SK-N-SH (cell line): ENCODE data around the gene FHL2. TPM values are rescaled to one million over a fixed set of nuclear protein-coding genes. Genes with fewer than 3 reads are reported as not detected.

ENCODE experiments used
- CTCF ChIA-PET: fragments of 300-600, 350-600 bp; formaldehyde crosslinking; extraction: SDS; loops from one replicate; lab custom pipeline; 2021; lab: Yijun Ruan, JAX
- POLR2A ChIA-PET: fragments of 350-600 bp; sonication (Branson Sonifier 250); formaldehyde crosslinking; extraction: SDS; loops from one replicate; lab custom pipeline; 2020; ENCODE audit warnings: antibody characterized with exemption, inconsistent platforms; lab: Yijun Ruan, JAX
- DNase-seq: peaks from one replicate; pipeline ENCODE4 v3.0.0; 2012
- H2AFZ ChIP-seq: fragments of 200-600 bp; sonication (generic); 2 replicates; pipeline ENCODE4 v1.8.1; 2016; ENCODE audit warnings: antibody characterized with exemption, mild to moderate bottlenecking, low read depth
- H3F3A ChIP-seq: fragments of 200-600 bp; sonication (generic); replicated peaks from 2 replicates; pipeline ENCODE3; 2016; ENCODE audit warnings: antibody characterized with exemption, mild to moderate bottlenecking; ENCODE audit not compliant: insufficient read depth
- H3K27ac ChIP-seq, 2 experiments: fragments of 200-500 bp in 1 of 2; fragments of 200-600 bp in 1 of 2; sonication (Bioruptor generic) in 1 of 2; sonication (generic), shearing (Covaris generic) in 1 of 2; 2 replicates each; pipeline versions ENCODE4 v1.5.1 to v1.6.1; 2014 to 2016; ENCODE audit warnings: low read depth in 2 of 2, inconsistent platforms in 1 of 2, low read length in 1 of 2, mild to moderate bottlenecking in 1 of 2, mixed read lengths in 1 of 2
- H3K27me3 ChIP-seq: fragments of 200-600 bp; sonication (generic), shearing (Covaris generic); 2 replicates; pipeline ENCODE4 v1.6.1; 2016; ENCODE audit warnings: mixed run types; ENCODE audit not compliant: insufficient read depth
- H3K36me3 ChIP-seq, 2 experiments: fragments of 200-500 bp in 1 of 2; fragments of 200-600 bp in 1 of 2; sonication (Bioruptor generic) in 1 of 2; sonication (generic) in 1 of 2; replicated peaks in 1 of 2; 2 replicates each; pipeline versions ENCODE3 to v1.5.1; 2014 to 2016; ENCODE audit warnings: low read length in 1 of 2, mild to moderate bottlenecking in 1 of 2; ENCODE audit not compliant: insufficient read depth in 2 of 2, control insufficient read depth in 1 of 2
- H3K4me1 ChIP-seq, 2 experiments: fragments of 200-500 bp in 1 of 2; fragments of 200-600 bp in 1 of 2; sonication (Bioruptor generic) in 1 of 2; sonication (generic), shearing (Covaris generic) in 1 of 2; 2 replicates each; pipeline versions ENCODE4 v1.5.1 to v1.6.1; 2014 to 2016; ENCODE audit warnings: low read depth in 1 of 2, low read length in 1 of 2, mixed run types in 1 of 2; ENCODE audit not compliant: insufficient read depth in 2 of 2, control insufficient read depth in 1 of 2
- H3K4me2 ChIP-seq: fragments of 200-600 bp; sonication (generic), shearing (Covaris generic); 2 replicates; pipeline ENCODE4 v1.6.1; 2017; ENCODE audit warnings: mixed run types
- H3K4me3 ChIP-seq, 2 experiments: fragments of 200-500 bp in 1 of 2; fragments of 200-600 bp in 1 of 2; sonication (Bioruptor generic) in 1 of 2; sonication (generic), shearing (Covaris generic) in 1 of 2; 2 replicates each; pipeline versions ENCODE4 v1.5.1 to v1.8.1; 2014 to 2016; ENCODE audit warnings: low read depth in 2 of 2, inconsistent platforms in 1 of 2, low read length in 1 of 2, mild to moderate bottlenecking in 1 of 2, mixed read lengths in 1 of 2, moderate library complexity in 1 of 2
- H3K79me2 ChIP-seq: fragments of 200-600 bp; sonication (generic); 2 replicates; pipeline ENCODE4 v1.8.1; 2017; ENCODE audit warnings: mild to moderate bottlenecking; ENCODE audit not compliant: insufficient read depth
- H3K9ac ChIP-seq: fragments of 200-600 bp; sonication (generic); 2 replicates; pipeline ENCODE4 v1.6.1; 2017; ENCODE audit warnings: mixed run types
- H3K9me2 ChIP-seq: fragments of 200-600 bp; sonication (generic); 2 replicates; pipeline ENCODE4 v1.6.1; 2017; ENCODE audit warnings: mixed run types
- H3K9me3 ChIP-seq: fragments of 200-600 bp; sonication (generic); 2 replicates; pipeline ENCODE4 v1.6.1; 2017; ENCODE audit warnings: mixed run types, mild to moderate bottlenecking, moderate library complexity
- H4K20me1 ChIP-seq: fragments of 200-600 bp; sonication (generic); 2 replicates; pipeline ENCODE4 v1.6.1; 2017; ENCODE audit warnings: mild to moderate bottlenecking, mixed run types; ENCODE audit not compliant: insufficient read depth
- CHD2 ChIP-seq: fragments of 150-350 bp; IDR thresholded peaks from 2 replicates; pipeline ENCODE4 v1.6.1; 2018; ENCODE audit warnings: low read length; ENCODE audit not compliant: partially characterized antibody
- EP300 ChIP-seq, 2 experiments: IDR thresholded peaks; 2 replicates each; pipeline versions ENCODE4 v1.4.0 to v1.6.1; 2012; ENCODE audit warnings: borderline replicate concordance in 1 of 2, low read depth in 1 of 2, low read length in 1 of 2
- EZH2phosphoT487 ChIP-seq: fragments of 200-600 bp; sonication (generic); IDR thresholded peaks from 2 replicates; pipeline ENCODE4 v1.6.1; 2017; ENCODE audit warnings: low read depth, mixed run types, mild to moderate bottlenecking, antibody characterized with exemption, moderate library complexity, borderline replicate concordance
- FOSL2 ChIP-seq: IDR thresholded peaks from 2 replicates; pipeline ENCODE4 v1.4.0; 2012; ENCODE audit warnings: low read depth, mild to moderate bottlenecking, moderate library complexity, borderline replicate concordance
- FOXJ3 ChIP-seq: sonication (generic); formaldehyde crosslinking; IDR thresholded peaks from 2 replicates; pipeline ENCODE4 v1.5.1; 2020; ENCODE audit warnings: mild to moderate bottlenecking, missing genetic modification reagents
- FOXM1 ChIP-seq: IDR thresholded peaks from 2 replicates; pipeline ENCODE4 v1.4.0; 2012; ENCODE audit warnings: low read depth, mild to moderate bottlenecking
- GATA2 ChIP-seq: sonication (generic); formaldehyde crosslinking; IDR thresholded peaks from 2 replicates; pipeline ENCODE4 v1.5.0; 2020; ENCODE audit warnings: mild to moderate bottlenecking, missing genetic modification reagents
- JUND ChIP-seq: IDR thresholded peaks from 2 replicates; pipeline ENCODE4 v1.4.0; 2012
- MEF2A ChIP-seq: IDR thresholded peaks from 2 replicates; pipeline ENCODE4 v1.4.0; 2012; ENCODE audit warnings: low read depth, borderline replicate concordance
- MXI1 ChIP-seq: IDR thresholded peaks from 2 replicates; pipeline ENCODE4 v1.6.1; 2012; ENCODE audit warnings: mild to moderate bottlenecking, low read depth, low read length, improper control_type of control experiment
- NRF1 ChIP-seq: IDR thresholded peaks from 2 replicates; pipeline ENCODE4 v1.6.1; 2012; ENCODE audit warnings: low read depth, mild to moderate bottlenecking, low read length
- POLR2AphosphoS5 ChIP-seq: IDR thresholded peaks from 2 replicates; pipeline ENCODE4 v1.6.1; 2012; ENCODE audit warnings: low read depth, low read length
- RCOR1 ChIP-seq: fragments of 150-350 bp; IDR thresholded peaks from 2 replicates; pipeline ENCODE4 v1.6.1; 2017; ENCODE audit warnings: antibody characterized with exemption, low read length
- SMC3 ChIP-seq: IDR thresholded peaks from 2 replicates; pipeline ENCODE4 v1.6.1; 2012; ENCODE audit warnings: low read depth, low read length, improper control_type of control experiment
- TEAD4 ChIP-seq: IDR thresholded peaks from 2 replicates; pipeline ENCODE4 v1.4.0; 2012; ENCODE audit warnings: mild to moderate bottlenecking, borderline replicate concordance; ENCODE audit not compliant: insufficient read depth
- YY1 ChIP-seq: IDR thresholded peaks from 2 replicates; pipeline ENCODE4 v1.4.0; 2012; ENCODE audit warnings: low read depth, mild to moderate bottlenecking
- WGBS: methylation state at CpG from one replicate; pipeline ENCODE4 v1.1.6; 2017; ENCODE audit warnings: low lambda C conversion rate; 5-methylcytosine and 5-hydroxymethylcytosine counted together
- polyA plus RNA-seq, 3 experiments: library from polyadenylated mRNA; depleted of rRNA; stranded (reverse); fragments of >200 nt; gene quantifications; 2 replicates each; pipeline ENCODE4 v1.2.3, GENCODE V29; 2012
- TF ChIP-seq, protein P1 (sequence below): IDR thresholded peaks from 2 replicates; pipeline ENCODE4 v1.6.1; 2012; ENCODE audit warnings: mild to moderate bottlenecking, low read depth, low read length, moderate library complexity
- TF ChIP-seq, protein P2 (sequence below): IDR thresholded peaks from 2 replicates; pipeline ENCODE4; 2012
- TF ChIP-seq, protein P3 (sequence below): IDR thresholded peaks from 2 replicates; pipeline ENCODE4 v1.4.0; 2012; ENCODE audit warnings: low read depth, borderline replicate concordance
- TF ChIP-seq, protein P4 (sequence below): IDR thresholded peaks from 2 replicates; pipeline ENCODE4 v1.4.0; 2012; ENCODE audit warnings: low read depth
- TF ChIP-seq, protein P5 (sequence below): IDR thresholded peaks from 2 replicates; pipeline ENCODE4 v1.4.0; 2012; ENCODE audit warnings: low read depth, borderline replicate concordance
- TF ChIP-seq, protein P6 (sequence below): fragments of 150-350 bp; IDR thresholded peaks from 2 replicates; pipeline ENCODE4 v1.6.1; 2016; ENCODE audit warnings: mild to moderate bottlenecking, low read depth, low read length

FHL2 gene
- polyA plus RNA-seq, 1 of the 3 experiments (the other 2 are of a cell fraction): 31.7 TPM

DNA sequence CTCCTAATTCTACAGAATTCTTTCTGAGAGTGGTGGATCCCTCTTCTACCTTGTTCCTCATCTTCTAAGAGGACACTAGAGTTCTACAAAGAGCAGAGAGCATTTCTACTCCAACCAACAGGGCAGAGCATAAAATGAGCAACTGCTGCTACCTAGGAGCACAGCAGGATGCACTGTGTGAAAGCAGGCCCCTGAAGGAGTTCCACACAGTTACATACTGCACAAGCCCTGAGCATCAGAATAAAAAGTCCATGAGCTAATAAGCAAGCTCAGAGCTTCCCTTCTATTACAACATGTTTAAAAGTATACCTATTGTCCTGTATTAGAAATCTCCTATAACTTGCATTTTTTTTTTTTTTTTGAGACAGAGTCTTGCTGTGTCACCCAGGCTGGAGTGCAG lies 8.4 kb downstream of the FHL2 start (continued):
- TF ChIP-seq, protein P1, sequence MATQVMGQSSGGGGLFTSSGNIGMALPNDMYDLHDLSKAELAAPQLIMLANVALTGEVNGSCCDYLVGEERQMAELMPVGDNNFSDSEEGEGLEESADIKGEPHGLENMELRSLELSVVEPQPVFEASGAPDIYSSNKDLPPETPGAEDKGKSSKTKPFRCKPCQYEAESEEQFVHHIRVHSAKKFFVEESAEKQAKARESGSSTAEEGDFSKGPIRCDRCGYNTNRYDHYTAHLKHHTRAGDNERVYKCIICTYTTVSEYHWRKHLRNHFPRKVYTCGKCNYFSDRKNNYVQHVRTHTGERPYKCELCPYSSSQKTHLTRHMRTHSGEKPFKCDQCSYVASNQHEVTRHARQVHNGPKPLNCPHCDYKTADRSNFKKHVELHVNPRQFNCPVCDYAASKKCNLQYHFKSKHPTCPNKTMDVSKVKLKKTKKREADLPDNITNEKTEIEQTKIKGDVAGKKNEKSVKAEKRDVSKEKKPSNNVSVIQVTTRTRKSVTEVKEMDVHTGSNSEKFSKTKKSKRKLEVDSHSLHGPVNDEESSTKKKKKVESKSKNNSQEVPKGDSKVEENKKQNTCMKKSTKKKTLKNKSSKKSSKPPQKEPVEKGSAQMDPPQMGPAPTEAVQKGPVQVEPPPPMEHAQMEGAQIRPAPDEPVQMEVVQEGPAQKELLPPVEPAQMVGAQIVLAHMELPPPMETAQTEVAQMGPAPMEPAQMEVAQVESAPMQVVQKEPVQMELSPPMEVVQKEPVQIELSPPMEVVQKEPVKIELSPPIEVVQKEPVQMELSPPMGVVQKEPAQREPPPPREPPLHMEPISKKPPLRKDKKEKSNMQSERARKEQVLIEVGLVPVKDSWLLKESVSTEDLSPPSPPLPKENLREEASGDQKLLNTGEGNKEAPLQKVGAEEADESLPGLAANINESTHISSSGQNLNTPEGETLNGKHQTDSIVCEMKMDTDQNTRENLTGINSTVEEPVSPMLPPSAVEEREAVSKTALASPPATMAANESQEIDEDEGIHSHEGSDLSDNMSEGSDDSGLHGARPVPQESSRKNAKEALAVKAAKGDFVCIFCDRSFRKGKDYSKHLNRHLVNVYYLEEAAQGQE: no peak
- TF ChIP-seq, protein P2, sequence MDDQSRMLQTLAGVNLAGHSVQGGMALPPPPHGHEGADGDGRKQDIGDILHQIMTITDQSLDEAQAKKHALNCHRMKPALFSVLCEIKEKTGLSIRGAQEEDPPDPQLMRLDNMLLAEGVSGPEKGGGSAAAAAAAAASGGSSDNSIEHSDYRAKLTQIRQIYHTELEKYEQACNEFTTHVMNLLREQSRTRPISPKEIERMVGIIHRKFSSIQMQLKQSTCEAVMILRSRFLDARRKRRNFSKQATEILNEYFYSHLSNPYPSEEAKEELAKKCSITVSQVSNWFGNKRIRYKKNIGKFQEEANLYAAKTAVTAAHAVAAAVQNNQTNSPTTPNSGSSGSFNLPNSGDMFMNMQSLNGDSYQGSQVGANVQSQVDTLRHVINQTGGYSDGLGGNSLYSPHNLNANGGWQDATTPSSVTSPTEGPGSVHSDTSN: no peak
- TF ChIP-seq GATA2 (CRISPR knock-in tag): no peak
- TF ChIP-seq, all 33 proteins: peak for 0

DNA sequence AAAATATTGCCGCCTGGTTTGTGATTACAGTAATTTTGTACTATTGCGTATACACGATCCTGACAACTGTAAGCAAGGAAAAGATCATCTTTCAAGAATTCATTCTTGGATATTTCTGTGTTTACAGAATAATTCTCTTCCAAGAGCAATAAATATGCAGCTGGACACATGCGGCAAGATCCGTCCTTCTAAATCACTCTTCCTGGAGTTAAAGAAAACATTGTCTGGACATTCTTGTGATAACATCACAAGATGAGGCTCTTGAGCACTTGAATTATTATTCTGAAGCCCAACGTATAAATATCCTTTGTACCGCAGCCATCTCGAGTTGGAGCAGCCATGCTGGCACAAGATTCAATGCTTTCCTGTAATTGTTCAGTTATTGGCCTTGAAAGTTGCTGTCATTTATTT lies 9.9 kb downstream of the FHL2 start:
- no peak for DNase-seq
- POLR2A ChIA-PET: no interaction called here
- Histone ChIP-seq H3K4me2 (peak overlapping the region; percentile 42; the same call in 1 of the 2 replicates), H4K20me1 (peaks cover 22% of the 10 kb centered on the region; the same call in 1 of the 2 replicates), H3K27ac (peak overlapping the region in 1 of 2 experiments; percentile 73; a peak in 2 of 4 replicates), H3F3A (peaks cover 21% of the 10 kb centered on the region), H2AFZ (no peak overlapping the region), H3K9ac (no peak overlapping the region), H3K4me3 (no peak overlapping the region), H3K9me2 (no peaks in the 10 kb centered on the region), H3K27me3 (no peaks in the 10 kb centered on the region), H3K36me3 (peaks cover 17 to 40% of the 10 kb centered on the region in 2 experiments), H3K4me1 (peaks cover 0 to 15% of the 10 kb centered on the region in 2 experiments; a peak in 1 of 4 replicates), H3K79me2 (peaks cover 98% of the 10 kb centered on the region), H3K9me3 (no peaks in the 10 kb centered on the region)
- WGBS: 63% methylated on average over 8 of the region's 8 CpGs
- CTCF ChIA-PET: interaction anchor here (2.1 to 2.8 kb wide), 3 partner anchors 10 to 132 kb away, joined by 6 to 9 read pairs (median 8); partner anchors contain the start of gene FHL2
- TF ChIP-seq EZH2phosphoT487: no peak
- TF ChIP-seq SMC3: no peak
- TF ChIP-seq MXI1: no peak
- TF ChIP-seq POLR2AphosphoS5: peak; percentile 74; the same call in 1 of the 2 replicates
- peak; percentile 70; the same call in 1 of the 2 replicates for TF ChIP-seq FOXM1
- no peak for TF ChIP-seq NRF1
- TF ChIP-seq EP300 (IDR thresholded peaks at IDR 0.05; ENCODE audit: borderline replicate concordance in 1 of 2, low read depth in 1 of 2, low read length in 1 of 2): peak; percentile 30 to 87; a peak in 3 of 4 replicates
- TF ChIP-seq, protein P3, sequence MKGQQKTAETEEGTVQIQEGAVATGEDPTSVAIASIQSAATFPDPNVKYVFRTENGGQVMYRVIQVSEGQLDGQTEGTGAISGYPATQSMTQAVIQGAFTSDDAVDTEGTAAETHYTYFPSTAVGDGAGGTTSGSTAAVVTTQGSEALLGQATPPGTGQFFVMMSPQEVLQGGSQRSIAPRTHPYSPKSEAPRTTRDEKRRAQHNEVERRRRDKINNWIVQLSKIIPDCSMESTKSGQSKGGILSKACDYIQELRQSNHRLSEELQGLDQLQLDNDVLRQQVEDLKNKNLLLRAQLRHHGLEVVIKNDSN: no peak
- no peak for TF ChIP-seq YY1
- TF ChIP-seq FOXJ3 (CRISPR knock-in tag): no peak
- TF ChIP-seq TEAD4: peak; percentile 77
- TF ChIP-seq CHD2: no peak
- TF ChIP-seq MEF2A: no peak
- TF ChIP-seq, protein P4, sequence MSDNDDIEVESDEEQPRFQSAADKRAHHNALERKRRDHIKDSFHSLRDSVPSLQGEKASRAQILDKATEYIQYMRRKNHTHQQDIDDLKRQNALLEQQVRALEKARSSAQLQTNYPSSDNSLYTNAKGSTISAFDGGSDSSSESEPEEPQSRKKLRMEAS: no peak
- TF ChIP-seq RCOR1: no peak
- TF ChIP-seq FOSL2: peak; percentile 30; the same call in 1 of the 2 replicates
- TF ChIP-seq, protein P5, sequence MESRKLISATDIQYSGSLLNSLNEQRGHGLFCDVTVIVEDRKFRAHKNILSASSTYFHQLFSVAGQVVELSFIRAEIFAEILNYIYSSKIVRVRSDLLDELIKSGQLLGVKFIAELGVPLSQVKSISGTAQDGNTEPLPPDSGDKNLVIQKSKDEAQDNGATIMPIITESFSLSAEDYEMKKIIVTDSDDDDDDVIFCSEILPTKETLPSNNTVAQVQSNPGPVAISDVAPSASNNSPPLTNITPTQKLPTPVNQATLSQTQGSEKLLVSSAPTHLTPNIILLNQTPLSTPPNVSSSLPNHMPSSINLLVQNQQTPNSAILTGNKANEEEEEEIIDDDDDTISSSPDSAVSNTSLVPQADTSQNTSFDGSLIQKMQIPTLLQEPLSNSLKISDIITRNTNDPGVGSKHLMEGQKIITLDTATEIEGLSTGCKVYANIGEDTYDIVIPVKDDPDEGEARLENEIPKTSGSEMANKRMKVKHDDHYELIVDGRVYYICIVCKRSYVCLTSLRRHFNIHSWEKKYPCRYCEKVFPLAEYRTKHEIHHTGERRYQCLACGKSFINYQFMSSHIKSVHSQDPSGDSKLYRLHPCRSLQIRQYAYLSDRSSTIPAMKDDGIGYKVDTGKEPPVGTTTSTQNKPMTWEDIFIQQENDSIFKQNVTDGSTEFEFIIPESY: no peak
- TF ChIP-seq, protein P6, sequence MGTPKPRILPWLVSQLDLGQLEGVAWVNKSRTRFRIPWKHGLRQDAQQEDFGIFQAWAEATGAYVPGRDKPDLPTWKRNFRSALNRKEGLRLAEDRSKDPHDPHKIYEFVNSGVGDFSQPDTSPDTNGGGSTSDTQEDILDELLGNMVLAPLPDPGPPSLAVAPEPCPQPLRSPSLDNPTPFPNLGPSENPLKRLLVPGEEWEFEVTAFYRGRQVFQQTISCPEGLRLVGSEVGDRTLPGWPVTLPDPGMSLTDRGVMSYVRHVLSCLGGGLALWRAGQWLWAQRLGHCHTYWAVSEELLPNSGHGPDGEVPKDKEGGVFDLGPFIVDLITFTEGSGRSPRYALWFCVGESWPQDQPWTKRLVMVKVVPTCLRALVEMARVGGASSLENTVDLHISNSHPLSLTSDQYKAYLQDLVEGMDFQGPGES: no peak
- TF ChIP-seq JUND: peak; percentile 69
